Natural killer cell (primary cell): ENCODE data around the gene PPP2R2C. TPM values are rescaled to one million over a fixed set of nuclear protein-coding genes. Genes with fewer than 3 reads are reported as not detected.

Experiments used
- ATAC-seq, 3 donors: fragments of 150-1000 bp in 2 of 3; fragments of 200-7000 bp in 1 of 3; cut with Tn5 transposase; 1 replicate in 1 of 3; 2 replicates in 2 of 3; pipeline ENCODE4 v1.10.0; 2021; ENCODE audit warnings: mild to moderate bottlenecking in 2 of 3, moderate library complexity in 2 of 3
- DNase-seq, 2 donors: peaks; one replicate each; pipeline versions ENCODE4 v3.0.0 to v3.0.0-alpha.2; 2013 to 2021; ENCODE audit warnings: mixed read lengths in 1 of 2
- H3K27ac ChIP-seq: one replicate; pipeline ENCODE4 v1.5.1; 2013; ENCODE audit warnings: mild to moderate bottlenecking, low read length
- H3K27me3 ChIP-seq: one replicate; pipeline ENCODE4 v1.6.1; 2013; ENCODE audit warnings: low read length; ENCODE audit not compliant: control insufficient read depth, insufficient read depth
- H3K36me3 ChIP-seq: one replicate; pipeline ENCODE4 v1.6.1; 2013; ENCODE audit warnings: low read length; ENCODE audit not compliant: control insufficient read depth, insufficient read depth
- H3K4me1 ChIP-seq: one replicate; pipeline ENCODE4 v1.6.1; 2013; ENCODE audit warnings: low read length; ENCODE audit not compliant: control insufficient read depth, insufficient read depth
- H3K4me3 ChIP-seq: one replicate; pipeline ENCODE4 v1.5.1; 2013; ENCODE audit warnings: low read length
- H3K9me3 ChIP-seq: one replicate; pipeline ENCODE4 v1.6.1; 2013; ENCODE audit warnings: low read length; ENCODE audit not compliant: control insufficient read depth, insufficient read depth
- H3K27ac Mint-ChIP-seq, 2 donors: one replicate each; pipeline ENCODE4 v1.8.0; 2022; ENCODE audit warnings: mild to moderate bottlenecking in 2 of 2, mixed read lengths in 2 of 2, moderate library complexity in 1 of 2
- H3K27me3 Mint-ChIP-seq, 2 donors: one replicate each; pipeline ENCODE4 v1.8.0; 2022; ENCODE audit warnings: low read depth in 2 of 2, mixed read lengths in 2 of 2
- H3K36me3 Mint-ChIP-seq: one replicate; pipeline ENCODE4 v1.8.0; 2022; ENCODE audit warnings: mixed read lengths
- H3K4me1 Mint-ChIP-seq, 2 donors: one replicate each; pipeline ENCODE4 v1.8.0; 2022; ENCODE audit warnings: mixed read lengths in 2 of 2
- H3K4me3 Mint-ChIP-seq: one replicate; pipeline ENCODE4 v1.8.0; 2022; ENCODE audit warnings: mild to moderate bottlenecking, moderate library complexity, mixed read lengths
- H3K9me3 Mint-ChIP-seq, 2 donors: one replicate each; pipeline ENCODE4 v1.8.0; 2022; ENCODE audit warnings: mixed read lengths in 2 of 2
- WGBS: methylation state at CpG from one replicate; pipeline ENCODE4 v1.1.7; 2013; ENCODE audit warnings: missing lambda C conversion rate; ENCODE audit not compliant: insufficient coverage; 5-methylcytosine and 5-hydroxymethylcytosine counted together
- intact Hi-C: fragments of 100-400 bp; cut with micrococcal nuclease; formaldehyde crosslinking; loops from one replicate; pipeline ENCODE4 v1.14.2; 2022
- total RNA-seq, 4 donors: library from RNA; stranded (reverse); fragments of 120-200 nt in 1 of 4; gene quantifications; one replicate each; pipeline versions ENCODE4 v1.2.3 to v1.2.4, GENCODE V29; 2013 to 2022
- TF ChIP-seq, protein P1 (sequence below): fragments of 200-600 bp; IDR thresholded peaks from one replicate; pipeline ENCODE4 v1.8.0; 2022; ENCODE audit warnings: antibody characterized with exemption

Gene PPP2R2C
- total RNA-seq, 3 donors from 2014 or later (not counting 1 experiment from before 2014, with no cell fraction given): not detected

DNA sequence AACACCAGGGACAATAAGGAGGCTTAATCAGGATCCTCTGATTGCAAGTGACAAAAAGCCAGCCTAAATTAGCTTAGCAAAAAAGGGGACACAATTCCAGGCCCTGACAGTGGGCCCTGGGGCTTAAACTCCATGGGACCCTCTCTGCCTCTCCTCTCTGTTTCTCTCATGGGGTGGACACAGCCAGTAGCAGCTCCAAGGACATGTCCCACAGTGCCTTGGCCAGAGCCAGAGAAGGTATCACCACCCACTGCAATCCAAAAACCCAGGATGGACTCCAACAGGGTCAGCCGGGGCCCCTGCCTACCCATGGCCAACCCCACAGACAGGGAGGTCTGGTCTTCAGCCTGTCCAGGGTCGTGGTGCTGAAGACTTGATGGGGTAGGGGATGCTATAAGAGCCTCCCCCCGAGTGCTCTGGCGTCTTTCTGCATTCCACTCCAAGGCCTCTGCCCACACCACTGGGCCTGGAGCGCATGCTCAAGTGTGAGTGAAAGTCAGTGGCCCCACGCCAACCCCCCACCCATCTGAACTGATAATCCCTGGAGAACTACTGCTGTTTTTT is 19.7 kb upstream of the PPP2R2C start:
- ATAC-seq (no peak), DNase-seq (no peak)
- H3K27me3 ChIP-seq: peaks cover 3% of the 10 kb centered on the region
- TF ChIP-seq, protein P1, sequence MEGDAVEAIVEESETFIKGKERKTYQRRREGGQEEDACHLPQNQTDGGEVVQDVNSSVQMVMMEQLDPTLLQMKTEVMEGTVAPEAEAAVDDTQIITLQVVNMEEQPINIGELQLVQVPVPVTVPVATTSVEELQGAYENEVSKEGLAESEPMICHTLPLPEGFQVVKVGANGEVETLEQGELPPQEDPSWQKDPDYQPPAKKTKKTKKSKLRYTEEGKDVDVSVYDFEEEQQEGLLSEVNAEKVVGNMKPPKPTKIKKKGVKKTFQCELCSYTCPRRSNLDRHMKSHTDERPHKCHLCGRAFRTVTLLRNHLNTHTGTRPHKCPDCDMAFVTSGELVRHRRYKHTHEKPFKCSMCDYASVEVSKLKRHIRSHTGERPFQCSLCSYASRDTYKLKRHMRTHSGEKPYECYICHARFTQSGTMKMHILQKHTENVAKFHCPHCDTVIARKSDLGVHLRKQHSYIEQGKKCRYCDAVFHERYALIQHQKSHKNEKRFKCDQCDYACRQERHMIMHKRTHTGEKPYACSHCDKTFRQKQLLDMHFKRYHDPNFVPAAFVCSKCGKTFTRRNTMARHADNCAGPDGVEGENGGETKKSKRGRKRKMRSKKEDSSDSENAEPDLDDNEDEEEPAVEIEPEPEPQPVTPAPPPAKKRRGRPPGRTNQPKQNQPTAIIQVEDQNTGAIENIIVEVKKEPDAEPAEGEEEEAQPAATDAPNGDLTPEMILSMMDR: no peak
- intact Hi-C loops: no loop called here
- H3K9me3 ChIP-seq: no peaks in the 10 kb centered on the region
- no peaks in the 10 kb centered on the region for H3K4me1 ChIP-seq
- Mint-ChIP-seq H3K4me1 (no peaks in the 10 kb centered on the region), H3K27me3 (peaks cover 33 to 56% of the 10 kb centered on the region in 2 donors), H3K9me3 (peaks cover 0 to 6% of the 10 kb centered on the region in 2 donors), H3K36me3 (peaks cover 5% of the 10 kb centered on the region), H3K4me3 (no peak overlapping the region), H3K27ac (no peak overlapping the region)
- no peaks in the 10 kb centered on the region for H3K36me3 ChIP-seq
- WGBS: 93% methylated on average over 4 of the region's 6 CpGs
- H3K4me3 ChIP-seq: no peak overlapping the region
- H3K27ac ChIP-seq: no peak overlapping the region

DNA sequence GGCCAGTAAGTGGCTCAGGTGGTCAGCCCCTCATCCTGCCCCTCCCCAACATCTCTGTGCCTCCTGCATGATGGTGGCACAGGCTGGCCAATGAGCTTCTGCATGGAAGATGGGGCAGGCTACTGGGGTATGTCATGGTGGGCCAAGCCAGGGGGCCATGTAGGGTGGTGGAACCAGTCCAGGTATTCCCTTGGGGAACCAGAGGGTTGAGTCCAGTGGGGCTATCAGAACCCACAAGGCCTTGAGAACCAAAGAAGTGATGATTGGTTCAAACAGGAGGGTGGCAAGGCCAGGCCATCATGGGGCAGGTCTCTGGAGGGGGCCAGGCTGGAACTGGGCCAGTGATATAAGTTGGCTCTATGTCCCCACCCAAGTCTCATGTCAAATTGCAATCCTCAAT is 18.8 kb upstream of the PPP2R2C start:
- Mint-ChIP-seq H3K4me1 (no peaks in the 10 kb centered on the region), H3K27ac (no peak overlapping the region), H3K36me3 (peaks cover 12% of the 10 kb centered on the region), H3K27me3 (peaks cover 33 to 65% of the 10 kb centered on the region in 2 donors), H3K9me3 (peaks cover 0 to 6% of the 10 kb centered on the region in 2 donors), H3K4me3 (no peak overlapping the region)
- no peaks in the 10 kb centered on the region for H3K36me3 ChIP-seq
- ATAC-seq: no peak
- H3K9me3 ChIP-seq: no peaks in the 10 kb centered on the region
- no peak for DNase-seq
- H3K27me3 ChIP-seq: peaks cover 3% of the 10 kb centered on the region
- intact Hi-C loops: no loop called here
- TF ChIP-seq, protein P1: no peak
- H3K4me3 ChIP-seq: no peak overlapping the region
- no peaks in the 10 kb centered on the region for H3K4me1 ChIP-seq
- H3K27ac ChIP-seq: no peak overlapping the region

DNA sequence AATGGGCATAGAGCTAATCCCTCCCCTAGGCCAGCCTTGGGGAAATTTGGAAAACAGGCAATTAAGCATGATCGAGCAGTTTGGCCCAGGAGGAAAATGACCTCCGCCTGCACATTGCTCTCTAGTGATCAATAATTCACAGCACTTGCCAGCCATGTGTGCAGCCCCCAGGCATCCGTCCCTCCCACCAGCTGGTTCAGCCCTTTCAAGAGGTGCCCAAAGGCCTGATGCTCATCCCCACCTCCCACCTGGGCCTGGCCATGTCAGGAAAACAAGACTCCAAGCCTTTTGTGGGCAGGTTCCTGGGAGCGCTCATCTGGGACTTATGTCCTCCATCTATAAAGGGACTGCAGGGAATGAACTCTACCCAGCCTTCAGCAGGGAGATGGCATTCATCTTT is 17.5 kb upstream of the PPP2R2C start:
- peaks cover 3 to 11% of the 10 kb centered on the region in 2 donors for H3K9me3 Mint-ChIP-seq
- Histone ChIP-seq H3K9me3 (no peaks in the 10 kb centered on the region), H3K36me3 (no peaks in the 10 kb centered on the region), H3K27me3 (peaks cover 3% of the 10 kb centered on the region), H3K4me3 (no peak overlapping the region), H3K27ac (no peak overlapping the region), H3K4me1 (no peaks in the 10 kb centered on the region)
- peaks cover 20% of the 10 kb centered on the region for H3K36me3 Mint-ChIP-seq
- DNase-seq: no peak
- no peak overlapping the region for H3K27ac Mint-ChIP-seq
- no peak overlapping the region for H3K4me3 Mint-ChIP-seq
- peaks cover 37 to 73% of the 10 kb centered on the region in 2 donors for H3K27me3 Mint-ChIP-seq
- intact Hi-C loops: no loop called here
- no peaks in the 10 kb centered on the region for H3K4me1 Mint-ChIP-seq
- TF ChIP-seq, protein P1: no peak
- 71% methylated on average over 4 of the region's 4 CpGs for whole genome bisulfite sequencing
- no peak for ATAC-seq

DNA sequence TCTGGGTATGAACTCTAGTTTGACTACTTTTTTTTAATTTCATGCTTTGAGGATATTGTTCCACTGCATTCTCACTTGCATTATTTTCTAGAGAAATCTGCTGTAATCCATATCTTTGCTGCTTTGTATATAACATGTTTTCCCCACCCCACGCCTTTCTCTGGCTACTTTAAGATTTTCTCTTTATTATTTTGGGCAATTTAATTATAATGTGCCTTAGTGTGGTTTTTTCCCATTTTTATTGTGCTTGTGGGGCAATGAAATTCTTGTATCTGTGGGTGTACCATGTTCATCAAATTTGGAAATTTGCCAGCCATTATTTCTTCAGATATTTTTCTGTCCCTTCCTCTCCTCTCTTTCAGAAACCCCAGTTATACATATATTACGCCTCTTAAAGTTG is 15.1 kb upstream of the PPP2R2C start:
- H3K27me3 Mint-ChIP-seq: peaks cover 32 to 66% of the 10 kb centered on the region in 2 donors
- peaks cover 7% of the 10 kb centered on the region for H3K27me3 ChIP-seq
- H3K36me3 Mint-ChIP-seq: peaks cover 20% of the 10 kb centered on the region
- intact Hi-C loops: no loop called here
- no peak overlapping the region for H3K27ac Mint-ChIP-seq
- TF ChIP-seq, protein P1: no peak
- H3K4me3 ChIP-seq: no peak overlapping the region
- no peak overlapping the region for H3K4me3 Mint-ChIP-seq
- no peaks in the 10 kb centered on the region for H3K4me1 ChIP-seq
- DNase-seq: no peak
- no peak overlapping the region for H3K27ac ChIP-seq
- no peaks in the 10 kb centered on the region for H3K36me3 ChIP-seq
- no CpG with 5 or more reads among the region's 2 CpGs for WGBS
- H3K9me3 Mint-ChIP-seq: peaks cover 3 to 11% of the 10 kb centered on the region in 2 donors
- H3K9me3 ChIP-seq: no peaks in the 10 kb centered on the region
- H3K4me1 Mint-ChIP-seq: no peaks in the 10 kb centered on the region
- ATAC-seq: no peak
